GM12875 (cell line): ENCODE measurements around the gene DOCK4.

Source experiments
- H3K4me3 ChIP-seq: one replicate; pipeline ENCODE4 v1.5.1; 2011; ENCODE audit warnings: low read depth, low read length, control low read depth
- CTCF ChIP-seq: IDR thresholded peaks from 2 replicates; pipeline ENCODE4 v1.5.1; 2011; ENCODE audit warnings: low read depth, mild to moderate bottlenecking, control low read depth, inconsistent platforms, low read length, moderate library complexity, borderline replicate concordance; ENCODE audit not compliant: insufficient read depth

DOCK4 gene

GRCh38 chr7:111937163-111937562 is 269.0 kb downstream of the DOCK4 start:
- TF ChIP-seq CTCF, result no peak
- no peak overlapping the region for H3K4me3 ChIP-seq

GRCh38 chr7:111933609-111934008 is 272.6 kb downstream of the DOCK4 start:
- TF ChIP-seq CTCF, result no peak
- H3K4me3 ChIP-seq, result no peak overlapping the region

- H3K4me3 ChIP-seq, result no peak overlapping the region
- no peak for TF ChIP-seq CTCF
Measured at GRCh38 chr7:111931958-111932357, 274.2 kb downstream of the DOCK4 start.

GRCh38 chr7:111931016-111931517 is 275.1 kb downstream of the DOCK4 start:
- no peak for TF ChIP-seq CTCF

GRCh38 chr7:111929264-111929663 is 276.9 kb downstream of the DOCK4 start:
- no peak for TF ChIP-seq CTCF
- no peak overlapping the region for H3K4me3 ChIP-seq

More at GRCh38 chr7:111931016-111931517, 275.1 kb downstream of the DOCK4 start:
- H3K4me3 ChIP-seq, result no peak overlapping the region

- TF ChIP-seq CTCF, result no peak
- no peak overlapping the region for H3K4me3 ChIP-seq
Measured at GRCh38 chr7:111927353-111928019, 278.7 kb downstream of the DOCK4 start.

GRCh38 chr7:111920329-111920728 is 285.9 kb downstream of the DOCK4 start:
- no peak overlapping the region for H3K4me3 ChIP-seq
- TF ChIP-seq CTCF, result no peak
